Islet of Langerhans (tissue), 1 donor: Measurements from ENCODE around the gene ASMTL.
"Not testable (repeated sequence)": the region's sequence is repeated elsewhere in the genome, so short reads cannot be mapped to it uniquely, and the experiment has no call there.

Experiments used
- FAIRE-seq: peaks from one replicate; lab custom pipeline; 2011; peaks lifted over from hg19 to GRCh38; lab: Jason Lieb, UNC

ASMTL gene

GRCh38 chrX:1452516-1453394 is at the start of gene ASMTL:
ASMTL (minus strand) TSS chrX:1452909; CDS start chrX:1452840, 69 bp downstream.
- no peak for FAIRE-seq

- no peak for FAIRE-seq
These were observed 49.5 kb upstream of the ASMTL start for GRCh38 chrX:1502241-1502640.

GRCh38 chrX:1500701-1501624 is 48.3 kb upstream of the ASMTL start:
- no peak for FAIRE-seq

- FAIRE-seq: no peak
These were observed 43.4 kb upstream of the ASMTL start for GRCh38 chrX:1496076-1496475.

- no peak for FAIRE-seq
These were observed 41.3 kb upstream of the ASMTL start for GRCh38 chrX:1493877-1494510.

GRCh38 chrX:1493412-1493811 is 40.7 kb upstream of the ASMTL start:
- no peak for FAIRE-seq

GRCh38 chrX:1492421-1493012 is 39.8 kb upstream of the ASMTL start:
- FAIRE-seq: no peak

- no peak for FAIRE-seq
These were observed 39.2 kb upstream of the ASMTL start for GRCh38 chrX:1491851-1492349.

- not testable (repeated sequence) for FAIRE-seq
These were observed 38.5 kb upstream of the ASMTL start for GRCh38 chrX:1491248-1491647.

GRCh38 chrX:1490723-1491122 is 38.0 kb upstream of the ASMTL start:
- not testable (repeated sequence) for FAIRE-seq

- FAIRE-seq: not testable (repeated sequence)
These were observed 36.6 kb upstream of the ASMTL start for GRCh38 chrX:1489354-1489753.

- FAIRE-seq: no peak
These were observed 36.0 kb upstream of the ASMTL start for GRCh38 chrX:1488745-1489144.

- FAIRE-seq: no peak
These were observed 35.4 kb upstream of the ASMTL start for GRCh38 chrX:1488141-1488540.

- FAIRE-seq: no peak
These were observed 34.7 kb upstream of the ASMTL start for GRCh38 chrX:1487401-1487800.

GRCh38 chrX:1486749-1487361 is 34.1 kb upstream of the ASMTL start:
- no peak for FAIRE-seq

- FAIRE-seq: no peak
These were observed 33.5 kb upstream of the ASMTL start for GRCh38 chrX:1486177-1486576.

- FAIRE-seq: no peak
These were observed 32.3 kb upstream of the ASMTL start for GRCh38 chrX:1485033-1485432.

- FAIRE-seq: no peak
These were observed 31.9 kb upstream of the ASMTL start for GRCh38 chrX:1484638-1485019.

- FAIRE-seq: no peak
These were observed 31.3 kb upstream of the ASMTL start for GRCh38 chrX:1483843-1484637.

GRCh38 chrX:1482530-1482928 is 29.8 kb upstream of the ASMTL start:
- FAIRE-seq: not testable (repeated sequence)
